Activated CD4-positive, alpha-beta T cell treated with anti-CD3 and anti-CD28 coated beads, Interleukin-2, amount 50 U/mL, for 4 hours (primary cell): ENCODE measurements around the gene PSMC5.
"Not testable (repeated sequence)": the region's sequence is repeated elsewhere in the genome, so short reads cannot be mapped to it uniquely, and the experiment has no call there.

Experiments used
- DNase-seq, 2 experiments: peaks; one replicate each; pipeline ENCODE4 v3.0.0-alpha.2; 2020

The PSMC5 gene

DNA sequence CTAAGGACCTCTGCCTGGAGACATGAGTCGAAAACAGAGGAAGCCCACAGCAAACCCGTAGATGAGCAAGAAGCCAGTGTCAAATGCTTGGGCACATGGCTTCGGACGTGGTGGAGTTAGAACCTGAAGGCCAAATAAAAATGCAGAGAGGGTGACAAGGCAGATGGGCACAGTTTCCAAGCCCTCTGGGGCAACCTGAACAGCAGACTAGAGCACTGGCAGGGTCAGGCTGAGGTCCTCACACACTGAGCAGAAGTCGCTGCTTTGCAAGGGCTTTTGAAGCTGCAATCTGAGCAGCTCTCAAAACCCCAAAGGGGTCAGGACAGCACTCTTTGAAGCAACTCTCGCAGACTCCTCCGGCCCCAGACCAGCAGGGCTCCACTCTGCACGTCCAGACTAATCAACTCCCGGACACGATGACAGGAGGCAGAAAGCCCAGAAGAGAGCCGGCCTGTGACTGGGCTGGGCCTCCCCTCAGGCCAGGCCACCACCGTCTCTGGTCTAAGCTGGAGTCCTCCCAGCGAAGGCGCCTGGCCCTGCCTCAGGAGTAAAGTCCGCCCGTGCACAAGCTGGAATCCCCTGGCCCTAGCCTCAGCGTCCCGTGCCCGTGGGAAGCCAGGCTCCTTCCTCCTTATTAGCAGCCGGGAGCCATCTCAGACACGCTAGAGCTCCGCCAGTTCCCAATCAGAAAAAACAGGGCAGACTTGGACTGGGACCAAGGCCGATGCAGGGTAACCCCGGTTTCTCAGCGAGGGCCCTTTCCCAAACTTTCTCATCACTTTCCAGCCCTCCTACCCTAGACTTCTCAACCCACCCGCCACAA is 14.3 kb downstream of the PSMC5 start:
- no peak for DNase-seq

- DNase-seq, result no peak
These were observed 14.9 kb downstream of the PSMC5 start for GRCh38 chr17:63842173-63842539.

- peak; percentile 99 to 100 for DNase-seq
These were observed 15.5 kb downstream of the PSMC5 start, which contains the start of gene SMARCD2 for GRCh38 chr17:63842540-63843386. Gene SMARCD2 (minus strand): TSS chr17:63842685. CDS start chr17:63842674, 11 bp downstream.

DNA sequence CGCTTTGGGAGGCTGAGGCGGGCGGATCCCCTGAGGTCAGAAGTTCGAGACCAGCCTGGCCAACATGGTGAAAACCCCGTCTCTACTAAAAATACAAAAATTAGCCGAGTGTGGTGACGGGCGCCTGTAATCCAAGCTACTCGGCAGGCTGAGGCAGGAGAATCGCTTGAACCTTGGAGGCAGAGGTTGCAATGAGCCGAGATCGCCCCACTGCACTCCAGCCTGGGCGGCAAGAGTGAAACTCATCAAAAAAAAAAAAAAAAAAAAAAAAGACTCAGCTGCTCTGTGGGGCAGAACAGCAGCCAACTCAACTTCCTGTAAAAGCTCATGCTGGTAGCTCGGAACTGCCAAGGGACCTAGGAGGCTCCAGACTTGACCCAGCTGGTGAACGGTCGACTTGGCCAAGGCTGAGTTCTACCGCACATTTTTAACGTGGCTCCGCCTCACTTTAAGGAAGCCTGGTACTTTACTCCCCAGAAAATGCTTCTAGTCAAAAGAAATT is 16.2 kb downstream of the PSMC5 start:
- DNase-seq, result not testable (repeated sequence)

DNA sequence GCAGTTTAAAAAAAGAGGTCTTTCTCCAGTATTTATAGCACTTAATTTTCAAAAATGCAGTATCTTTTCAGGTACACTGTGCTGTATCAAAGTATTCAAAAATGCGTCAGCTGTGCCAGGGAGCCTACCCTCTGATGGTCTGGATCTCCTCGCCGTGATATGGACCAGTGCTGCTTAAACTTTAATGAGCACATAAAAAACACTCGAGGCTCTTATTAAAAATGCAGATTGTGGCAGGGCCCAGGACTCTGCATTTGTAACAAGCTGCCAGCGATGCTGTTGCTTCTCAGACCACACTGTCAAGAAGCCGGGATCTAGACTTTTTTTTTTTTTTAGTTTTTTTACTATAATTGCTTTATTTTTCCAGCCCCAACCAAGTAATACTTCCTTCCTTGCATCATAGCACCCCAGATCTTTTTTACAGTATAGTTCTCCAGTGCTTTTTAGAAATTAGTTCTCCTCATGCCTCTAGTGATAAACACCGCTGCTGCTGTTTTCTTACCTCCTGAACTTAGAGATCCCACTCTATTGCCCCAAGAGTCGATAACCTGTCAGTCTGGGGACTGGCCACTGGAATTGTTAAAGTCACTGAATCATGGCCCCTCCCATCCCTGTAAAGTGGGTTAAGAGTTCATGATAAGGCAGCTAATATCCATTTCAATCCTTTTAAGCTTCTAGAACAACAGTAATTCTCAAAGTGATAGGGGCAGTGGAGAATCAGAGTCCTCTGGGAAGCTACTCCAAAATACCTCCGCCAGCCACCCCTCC is 16.9 kb downstream of the PSMC5 start:
- no peak for DNase-seq

- DNase-seq, result no peak
These were observed 18.3 kb downstream of the PSMC5 start for GRCh38 chr17:63845509-63845908.

GRCh38 chr17:63847525-63848249 is 20.5 kb downstream of the PSMC5 start:
- DNase-seq, result no peak

- DNase-seq, result peak; percentile 97
These were observed 21.8 kb downstream of the PSMC5 start for GRCh38 chr17:63848834-63849689.

GRCh38 chr17:63850401-63850800 is 23.2 kb downstream of the PSMC5 start:
- no peak for DNase-seq

GRCh38 chr17:63853260-63853659 is 26.0 kb downstream of the PSMC5 start:
- no peak for DNase-seq

DNA sequence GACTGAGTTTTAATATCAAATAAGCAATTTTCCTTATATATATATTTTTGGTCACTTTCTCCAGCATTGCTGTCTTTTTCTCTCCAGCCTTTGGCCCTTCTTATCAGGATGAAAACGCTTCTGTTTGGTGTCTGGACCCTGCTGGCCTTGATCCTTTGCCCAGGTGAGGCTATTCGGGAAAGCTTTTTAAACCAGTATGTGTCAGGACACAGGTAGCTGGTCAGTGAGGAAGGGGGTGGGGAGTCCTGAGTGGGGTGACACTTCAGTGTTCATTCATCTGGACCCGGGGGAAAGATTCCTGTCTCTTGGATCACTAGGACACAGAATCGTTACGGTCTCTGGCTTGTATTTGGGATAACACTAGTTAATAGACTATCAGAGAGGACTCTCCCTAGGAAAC is 27.5 kb downstream of the PSMC5 start:
- no peak for DNase-seq

DNA sequence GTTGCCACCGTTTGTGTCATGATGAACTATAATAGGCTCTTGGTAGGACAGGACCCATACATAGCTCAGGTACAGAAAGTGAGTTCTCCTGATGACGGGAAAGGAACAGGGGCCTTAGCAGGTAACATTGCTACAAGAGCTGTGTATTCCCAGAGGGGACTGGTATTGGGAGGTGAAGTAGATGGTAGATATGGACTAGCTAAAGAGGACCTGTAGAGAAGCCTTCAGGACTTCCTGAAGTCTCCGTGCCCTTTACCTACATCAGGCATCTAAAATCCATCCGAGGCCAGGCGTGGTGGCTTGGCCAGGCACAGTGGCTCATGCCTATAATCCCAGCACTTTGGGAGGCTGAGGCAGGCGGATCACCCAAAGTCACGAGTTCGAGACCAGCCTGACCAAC is 28.0 kb downstream of the PSMC5 start:
- no peak for DNase-seq

GRCh38 chr17:63856425-63856824 is 29.2 kb downstream of the PSMC5 start:
- not testable (repeated sequence) for DNase-seq

GRCh38 chr17:63859257-63859656 is 32.0 kb downstream of the PSMC5 start:
- DNase-seq, result no peak

DNA sequence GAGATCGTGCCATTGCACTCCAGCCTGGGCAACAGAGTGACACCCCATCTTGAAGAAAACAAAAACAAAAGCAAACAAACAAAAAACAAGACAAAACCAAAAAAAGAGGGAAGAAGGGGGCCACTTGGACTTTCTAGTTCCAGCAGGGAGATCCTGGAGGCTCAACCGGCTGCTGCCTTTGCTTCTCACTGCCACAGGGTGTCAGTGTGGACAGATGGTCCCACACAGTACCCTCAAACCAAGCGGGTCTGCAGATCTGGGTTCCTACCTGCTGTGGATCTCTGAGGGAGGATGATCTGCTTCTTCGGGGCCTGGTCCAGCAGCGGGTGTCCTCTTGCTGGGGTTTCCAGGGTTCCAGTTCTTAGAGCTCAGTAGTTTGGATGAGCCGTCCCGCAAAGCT is 39.4 kb downstream of the PSMC5 start:
- not testable (repeated sequence) for DNase-seq

- not testable (repeated sequence) for DNase-seq
These were observed 42.5 kb downstream of the PSMC5 start for GRCh38 chr17:63869491-63870291.

DNA sequence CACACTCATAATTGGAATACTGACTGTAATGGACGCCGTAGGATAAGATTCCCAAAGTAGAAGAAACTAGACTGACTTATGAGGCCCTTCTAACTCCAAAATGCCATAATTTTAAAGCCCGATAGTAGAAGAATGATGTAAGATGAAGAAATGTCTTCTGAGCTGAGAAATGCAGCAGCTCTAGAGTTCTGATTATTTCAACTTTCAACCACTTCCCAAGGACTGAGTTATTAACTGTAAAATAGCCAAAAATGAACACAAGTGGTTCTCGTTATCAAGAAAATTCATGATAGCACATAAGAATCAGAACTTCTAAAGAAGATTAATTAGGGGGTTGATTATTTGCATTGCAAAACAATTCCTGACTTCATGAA is 43.0 kb downstream of the PSMC5 start:
- not testable (repeated sequence) for DNase-seq

- DNase-seq, result not testable (repeated sequence)
These were observed 44.6 kb downstream of the PSMC5 start for GRCh38 chr17:63871646-63872365.

DNA sequence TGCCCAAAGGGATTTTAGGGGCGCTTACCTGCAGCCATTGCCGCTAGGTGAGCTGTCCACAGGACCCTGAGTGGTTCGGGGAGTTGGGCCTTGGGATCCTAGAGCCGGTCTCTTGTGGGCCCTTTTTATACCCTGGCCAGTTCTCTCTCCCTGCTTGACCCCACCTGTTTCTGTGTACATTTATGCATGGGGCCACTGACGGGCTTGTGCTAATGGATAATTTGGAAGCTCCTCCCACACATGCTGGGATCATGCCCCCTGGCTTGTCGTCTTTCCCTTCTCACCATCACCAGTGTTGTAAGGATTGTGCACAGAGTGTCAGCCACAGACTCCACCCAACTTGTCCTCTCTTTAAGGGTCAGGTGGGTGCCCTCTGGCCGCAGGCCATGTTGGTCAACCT is 46.3 kb downstream of the PSMC5 start, which contains the start of gene CSH2:
CSH2 (minus strand) TSS at position 101 of the 400 bp plus-strand sequence; CDS start at position 38, 63 bp downstream.
- not testable (repeated sequence) for DNase-seq
